ENCODE results near the gene DYRK1A. TPM values are rescaled to one million over a fixed set of nuclear protein-coding genes. Genes with fewer than 3 reads are reported as not detected.

DYRK1A gene
- total RNA-seq, 4 donors from 2014 or later: 42.0 to 137 (median 119) TPM

- H3K4me1 ChIP-seq: peaks cover 0 to 4% of the 10 kb centered on the region in 2 donors
- DNase-seq: no peak
- intact Hi-C loops (cut with DNase I; ENCODE audit: low total_unique reads): no loop called here
Observed at GRCh38 chr21:37468909-37469308, 102.3 kb downstream of the DYRK1A start.

GRCh38 chr21:37469441-37469840 lies 102.9 kb downstream of the DYRK1A start:
- intact Hi-C loops (cut with DNase I; ENCODE audit: low total_unique reads): no loop called here
- Histone ChIP-seq H3K27ac (no peak overlapping the region), H3K9me3 (no peaks in the 10 kb centered on the region), H3K27me3 (no peaks in the 10 kb centered on the region), H3K36me3 (no peaks in the 10 kb centered on the region), H3K4me1 (peaks cover 0 to 4% of the 10 kb centered on the region in 2 donors), H3K4me3 (no peak overlapping the region)
- DNase-seq: no peak
- TF ChIP-seq, protein P1, sequence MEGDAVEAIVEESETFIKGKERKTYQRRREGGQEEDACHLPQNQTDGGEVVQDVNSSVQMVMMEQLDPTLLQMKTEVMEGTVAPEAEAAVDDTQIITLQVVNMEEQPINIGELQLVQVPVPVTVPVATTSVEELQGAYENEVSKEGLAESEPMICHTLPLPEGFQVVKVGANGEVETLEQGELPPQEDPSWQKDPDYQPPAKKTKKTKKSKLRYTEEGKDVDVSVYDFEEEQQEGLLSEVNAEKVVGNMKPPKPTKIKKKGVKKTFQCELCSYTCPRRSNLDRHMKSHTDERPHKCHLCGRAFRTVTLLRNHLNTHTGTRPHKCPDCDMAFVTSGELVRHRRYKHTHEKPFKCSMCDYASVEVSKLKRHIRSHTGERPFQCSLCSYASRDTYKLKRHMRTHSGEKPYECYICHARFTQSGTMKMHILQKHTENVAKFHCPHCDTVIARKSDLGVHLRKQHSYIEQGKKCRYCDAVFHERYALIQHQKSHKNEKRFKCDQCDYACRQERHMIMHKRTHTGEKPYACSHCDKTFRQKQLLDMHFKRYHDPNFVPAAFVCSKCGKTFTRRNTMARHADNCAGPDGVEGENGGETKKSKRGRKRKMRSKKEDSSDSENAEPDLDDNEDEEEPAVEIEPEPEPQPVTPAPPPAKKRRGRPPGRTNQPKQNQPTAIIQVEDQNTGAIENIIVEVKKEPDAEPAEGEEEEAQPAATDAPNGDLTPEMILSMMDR (IDR thresholded peaks at IDR 0.05): no peak
- no peak for TF ChIP-seq POLR2A (IDR thresholded peaks at IDR 0.05)

More at GRCh38 chr21:37468909-37469308, 102.3 kb downstream of the DYRK1A start:
- H3K27ac ChIP-seq: no peak overlapping the region
- no peaks in the 10 kb centered on the region for H3K9me3 ChIP-seq
- no peaks in the 10 kb centered on the region for H3K36me3 ChIP-seq
- H3K4me3 ChIP-seq: no peak overlapping the region
- H3K27me3 ChIP-seq: no peaks in the 10 kb centered on the region
- TF ChIP-seq POLR2A (IDR thresholded peaks at IDR 0.05): no peak
- TF ChIP-seq, protein P1 (IDR thresholded peaks at IDR 0.05): no peak

- no peak for TF ChIP-seq POLR2A (IDR thresholded peaks at IDR 0.05)
- TF ChIP-seq, protein P1 (IDR thresholded peaks at IDR 0.05): no peak
- H3K36me3 ChIP-seq: no peaks in the 10 kb centered on the region
- H3K9me3 ChIP-seq: no peaks in the 10 kb centered on the region
- H3K27ac ChIP-seq: no peak overlapping the region
- H3K4me3 ChIP-seq: no peak overlapping the region
- H3K4me1 ChIP-seq: no peaks in the 10 kb centered on the region
- H3K27me3 ChIP-seq: no peaks in the 10 kb centered on the region
- intact Hi-C loops (cut with DNase I; ENCODE audit: low total_unique reads): no loop called here
- DNase-seq: no peak
Observed at GRCh38 chr21:37472581-37472980, 106.0 kb downstream of the DYRK1A start.

DNA sequence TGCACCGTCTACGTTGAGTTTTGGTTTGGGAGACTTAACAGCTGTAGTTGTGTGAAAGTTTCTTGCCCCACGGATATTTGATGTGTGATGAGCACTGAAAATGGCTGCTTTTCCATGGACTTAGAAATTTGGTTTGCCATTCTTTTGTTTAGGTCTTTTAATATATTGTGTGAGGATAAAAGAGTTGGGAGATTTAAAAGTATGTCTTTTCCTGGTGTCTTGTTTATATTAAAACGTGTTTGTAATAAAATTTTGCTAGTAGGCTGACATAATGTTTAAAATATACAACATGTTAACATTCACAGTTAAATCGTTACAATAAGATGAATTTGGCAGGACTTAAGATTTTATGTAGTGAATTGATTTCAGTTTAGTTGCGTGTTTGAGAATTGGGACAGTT lies 106.9 kb downstream of the DYRK1A start:
- H3K27me3 ChIP-seq: no peaks in the 10 kb centered on the region
- no peak overlapping the region for H3K4me3 ChIP-seq
- H3K9me3 ChIP-seq: no peaks in the 10 kb centered on the region
- DNase-seq: no peak
- no peaks in the 10 kb centered on the region for H3K4me1 ChIP-seq
- no peak for TF ChIP-seq POLR2A (IDR thresholded peaks at IDR 0.05)
- TF ChIP-seq, protein P1 (IDR thresholded peaks at IDR 0.05): no peak
- intact Hi-C loops (cut with DNase I; ENCODE audit: low total_unique reads): no loop called here
- H3K36me3 ChIP-seq: no peaks in the 10 kb centered on the region
- H3K27ac ChIP-seq: no peak overlapping the region

DNA sequence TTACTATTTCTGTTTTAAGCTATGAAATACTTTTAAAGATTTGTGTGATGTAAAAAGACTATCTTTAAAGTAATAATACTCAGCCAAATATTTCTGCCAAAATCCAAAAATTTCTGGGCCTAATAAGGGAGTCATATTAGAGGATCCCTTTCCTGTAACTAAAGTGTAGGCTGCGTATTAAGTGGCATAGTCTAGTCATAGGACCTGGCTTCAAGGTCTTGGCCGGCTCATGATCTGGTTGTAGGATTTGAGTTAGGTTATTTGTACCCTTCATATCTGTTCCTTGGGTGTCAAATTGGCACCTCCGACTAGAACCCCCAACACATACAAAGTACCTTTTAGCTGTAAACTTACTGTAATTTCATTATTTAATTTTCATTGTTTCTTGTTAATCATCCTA lies 107.8 kb downstream of the DYRK1A start:
- intact Hi-C loops (cut with DNase I; ENCODE audit: low total_unique reads): no loop called here
- H3K36me3 ChIP-seq: no peaks in the 10 kb centered on the region
- no peak for DNase-seq
- H3K27ac ChIP-seq: no peak overlapping the region
- H3K4me3 ChIP-seq: no peak overlapping the region
- no peaks in the 10 kb centered on the region for H3K4me1 ChIP-seq
- H3K9me3 ChIP-seq: no peaks in the 10 kb centered on the region
- no peaks in the 10 kb centered on the region for H3K27me3 ChIP-seq
- TF ChIP-seq, protein P1 (IDR thresholded peaks at IDR 0.05): no peak
- TF ChIP-seq POLR2A (IDR thresholded peaks at IDR 0.05): no peak

All from uterus (tissue), 4 donors.